ENCODE data around the gene ASXL3.

The ASXL3 gene

GRCh38 chr18:33749834-33750233 is 171.8 kb downstream of the ASXL3 start:
- H3K4me3 ChIP-seq (ENCODE audit: control insufficient read depth, low read depth, low read length): no peak overlapping the region
- no peak for TF ChIP-seq CTCF (IDR thresholded peaks at IDR 0.05; ENCODE audit: control insufficient read depth, insufficient read depth, low read depth, low read length, missing control alignments)
- no peak for DNase-seq (ENCODE audit: low read depth)

- no peak for TF ChIP-seq CTCF (IDR thresholded peaks at IDR 0.05; ENCODE audit: control insufficient read depth, insufficient read depth, low read depth, low read length, missing control alignments)
- no peak for DNase-seq (ENCODE audit: low read depth)
- H3K4me3 ChIP-seq (ENCODE audit: control insufficient read depth, low read depth, low read length): no peak overlapping the region
Measured at GRCh38 chr18:33750366-33750765, 172.3 kb downstream of the ASXL3 start.

GRCh38 chr18:33751613-33752221 is 173.7 kb downstream of the ASXL3 start:
- DNase-seq (ENCODE audit: low read depth): no peak
- TF ChIP-seq CTCF (IDR thresholded peaks at IDR 0.05; ENCODE audit: control insufficient read depth, insufficient read depth, low read depth, low read length, missing control alignments): peak; percentile 20
- H3K4me3 ChIP-seq (ENCODE audit: control insufficient read depth, low read depth, low read length): no peak overlapping the region

- no peak for TF ChIP-seq CTCF (IDR thresholded peaks at IDR 0.05; ENCODE audit: control insufficient read depth, insufficient read depth, low read depth, low read length, missing control alignments)
- H3K4me3 ChIP-seq (ENCODE audit: control insufficient read depth, low read depth, low read length): no peak overlapping the region
- no peak for DNase-seq (ENCODE audit: low read depth)
Measured at GRCh38 chr18:33755391-33755790, 177.4 kb downstream of the ASXL3 start.

- H3K4me3 ChIP-seq (ENCODE audit: control insufficient read depth, low read depth, low read length): no peak overlapping the region
- DNase-seq (ENCODE audit: low read depth): peak; percentile 8
- no peak for TF ChIP-seq CTCF (IDR thresholded peaks at IDR 0.05; ENCODE audit: control insufficient read depth, insufficient read depth, low read depth, low read length, missing control alignments)
Measured at GRCh38 chr18:33755931-33756560, 178.0 kb downstream of the ASXL3 start.

- no peak for TF ChIP-seq CTCF (IDR thresholded peaks at IDR 0.05; ENCODE audit: control insufficient read depth, insufficient read depth, low read depth, low read length, missing control alignments)
- no peak for DNase-seq (ENCODE audit: low read depth)
- H3K4me3 ChIP-seq (ENCODE audit: control insufficient read depth, low read depth, low read length): no peak overlapping the region
Measured at GRCh38 chr18:33757037-33757436, 179.0 kb downstream of the ASXL3 start.
